GM19455 (cell line): ENCODE results near the gene SRSF8.
"Not testable (repeated sequence)": the region's sequence is repeated elsewhere in the genome, so short reads cannot be mapped to it uniquely, and the experiment has no call there.

ENCODE experiments used
- ATAC-seq: cut with Tn5 transposase; IDR thresholded peaks from one replicate; pipeline ENCODE4 v1.9.1; 2021; ENCODE audit not compliant: unreplicated experiment

SRSF8 gene

DNA sequence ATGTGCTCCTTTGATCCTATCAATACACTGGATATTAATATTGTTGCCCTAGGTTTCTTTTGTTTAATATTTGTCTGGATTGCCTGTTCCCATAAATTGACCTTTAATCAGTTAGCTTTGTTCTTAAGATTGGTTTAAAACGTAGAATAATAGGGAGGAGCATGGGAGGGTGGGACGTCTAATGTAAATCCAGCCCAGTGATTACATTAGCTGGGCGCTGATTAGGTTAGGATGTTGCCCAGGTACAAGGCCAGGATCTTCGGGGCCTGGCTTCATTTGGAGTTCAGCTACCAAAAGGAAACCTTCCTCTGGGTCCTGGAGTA is at the start of gene SRSF8:
SRSF8 (plus strand) TSS at position 204 of the 323 bp plus-strand sequence. CDS start 308 bp downstream, outside the sequence.
- peak; percentile 49 for ATAC-seq

- ATAC-seq: not testable (repeated sequence)
Observed at GRCh38 chr11:95021468-95021867, 45.3 kb upstream of the SRSF8 start.

GRCh38 chr11:95024958-95025357 is 41.8 kb upstream of the SRSF8 start, which contains the start of gene KDM4E:
KDM4E (plus strand) TSS chr11:95025258; CDS start chr11:95025558, 300 bp downstream.
- no peak for ATAC-seq

DNA sequence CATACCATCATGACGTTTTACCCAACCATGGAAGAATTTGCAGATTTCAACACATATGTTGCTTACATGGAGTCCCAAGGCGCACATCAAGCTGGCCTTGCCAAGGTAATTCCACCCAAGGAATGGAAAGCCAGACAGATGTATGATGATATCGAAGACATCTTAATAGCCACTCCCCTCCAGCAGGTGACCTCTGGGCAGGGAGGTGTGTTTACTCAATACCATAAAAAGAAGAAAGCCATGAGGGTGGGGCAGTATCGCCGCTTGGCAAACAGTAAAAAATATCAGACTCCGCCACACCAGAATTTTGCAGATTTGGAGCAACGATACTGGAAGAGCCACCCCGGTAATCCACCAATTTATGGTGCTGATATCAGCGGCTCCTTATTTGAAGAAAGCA is 41.1 kb upstream of the SRSF8 start:
- not testable (repeated sequence) for ATAC-seq

GRCh38 chr11:95028357-95028756 is 38.4 kb upstream of the SRSF8 start:
- ATAC-seq: no peak

DNA sequence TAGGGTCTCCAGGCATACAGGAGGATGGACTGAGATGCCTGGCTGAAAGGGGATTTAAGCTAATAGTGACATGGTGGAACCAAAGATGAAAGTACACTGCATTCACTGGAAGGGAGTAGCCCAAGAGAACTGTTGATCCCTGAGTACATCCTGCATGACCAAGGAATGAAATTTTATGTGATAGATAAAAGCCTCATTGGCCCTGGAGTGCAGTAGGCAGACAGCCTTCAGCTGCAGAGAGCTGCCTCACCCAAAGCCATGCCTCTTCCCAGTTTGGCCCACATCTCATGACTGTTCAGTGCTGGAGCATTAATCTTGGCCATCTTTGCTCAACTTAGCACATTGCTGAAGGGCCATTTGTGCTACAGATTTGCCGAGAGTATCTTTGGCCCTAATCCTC is 33.7 kb upstream of the SRSF8 start:
- no peak for ATAC-seq

GRCh38 chr11:95035316-95035715 is 31.4 kb upstream of the SRSF8 start:
- no peak for ATAC-seq

DNA sequence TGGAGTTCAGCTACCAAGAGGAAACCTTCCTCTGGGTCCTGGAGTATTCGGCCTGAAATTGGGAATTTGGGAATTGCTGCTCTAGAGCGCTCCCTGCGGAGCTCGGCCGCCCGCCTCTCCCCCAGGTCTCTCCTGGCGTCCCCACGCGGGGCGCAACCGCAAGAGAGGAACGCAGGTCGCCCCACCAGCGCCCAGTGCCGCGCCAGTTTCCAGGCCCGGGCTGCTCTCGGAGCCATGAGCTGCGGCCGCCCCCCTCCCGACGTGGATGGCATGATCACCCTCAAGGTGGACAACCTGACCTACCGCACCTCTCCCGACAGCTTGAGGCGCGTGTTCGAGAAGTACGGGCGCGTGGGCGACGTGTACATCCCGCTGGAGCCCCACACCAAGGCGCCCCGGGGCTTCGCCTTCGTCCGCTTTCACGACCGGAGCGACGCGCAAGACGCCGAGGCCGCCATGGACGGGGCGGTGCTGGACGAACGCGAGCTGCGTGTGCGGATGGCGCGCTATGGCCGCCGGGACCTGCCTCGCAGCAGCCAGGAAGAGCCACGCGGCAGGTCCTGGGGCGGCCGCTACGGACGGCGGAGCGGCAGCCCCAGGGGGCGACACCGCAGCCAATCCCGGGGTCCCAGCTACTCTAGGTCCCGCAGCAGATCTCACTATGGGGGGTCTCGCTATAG is 29.2 kb upstream of the SRSF8 start:
- ATAC-seq: not testable (repeated sequence)

GRCh38 chr11:95042239-95042638 is 24.5 kb upstream of the SRSF8 start:
- no peak for ATAC-seq

DNA sequence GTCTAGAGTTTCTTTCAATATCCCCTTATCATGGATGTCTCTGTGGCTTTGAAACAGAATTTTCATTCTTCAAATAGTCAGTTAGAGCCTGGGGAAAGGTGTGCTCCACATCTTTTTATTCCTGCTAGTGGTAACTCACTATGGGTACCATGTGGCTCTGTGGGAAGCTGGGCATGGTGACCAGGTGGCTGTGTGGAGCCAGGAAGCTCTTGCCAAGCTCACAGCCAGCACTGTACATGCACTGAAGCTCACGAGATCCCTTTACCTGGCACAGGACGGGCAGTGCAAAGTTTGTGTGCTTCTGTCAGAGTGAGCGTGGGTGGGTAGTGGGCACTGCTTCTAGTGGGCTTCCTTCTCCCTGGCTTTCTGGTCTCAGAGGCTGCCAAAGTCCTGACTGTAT is 23.8 kb upstream of the SRSF8 start:
- no peak for ATAC-seq

DNA sequence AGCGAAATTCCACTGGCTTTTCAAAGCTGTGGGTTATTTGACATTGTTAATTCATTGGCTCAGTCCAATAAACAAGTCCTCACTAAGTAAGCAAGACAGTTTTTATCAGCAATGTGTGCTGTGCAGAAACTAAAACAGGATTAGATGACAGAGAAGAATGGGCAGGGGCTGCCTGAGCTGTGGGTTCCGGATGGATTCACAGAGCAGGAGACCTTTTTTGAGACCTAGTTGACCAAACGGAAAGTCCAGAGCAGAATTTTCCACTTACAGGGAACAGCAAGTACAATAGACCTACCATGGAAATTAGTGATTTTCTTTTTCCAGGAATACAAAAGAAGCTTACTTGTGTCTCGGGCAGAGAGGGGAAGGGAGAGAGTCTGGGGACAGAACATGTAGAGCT is 22.7 kb upstream of the SRSF8 start:
- ATAC-seq: no peak

- no peak for ATAC-seq
Observed at GRCh38 chr11:95045812-95046211, 20.9 kb upstream of the SRSF8 start.

GRCh38 chr11:95049122-95049521 is 17.6 kb upstream of the SRSF8 start, which contains the start of gene KDM4F:
KDM4F (plus strand) TSS chr11:95049422.
- ATAC-seq: not testable (repeated sequence)

GRCh38 chr11:95050595-95051202 is 16.0 kb upstream of the SRSF8 start:
- ATAC-seq: no peak

- no peak for ATAC-seq
Observed at GRCh38 chr11:95054356-95054755, 12.4 kb upstream of the SRSF8 start.

DNA sequence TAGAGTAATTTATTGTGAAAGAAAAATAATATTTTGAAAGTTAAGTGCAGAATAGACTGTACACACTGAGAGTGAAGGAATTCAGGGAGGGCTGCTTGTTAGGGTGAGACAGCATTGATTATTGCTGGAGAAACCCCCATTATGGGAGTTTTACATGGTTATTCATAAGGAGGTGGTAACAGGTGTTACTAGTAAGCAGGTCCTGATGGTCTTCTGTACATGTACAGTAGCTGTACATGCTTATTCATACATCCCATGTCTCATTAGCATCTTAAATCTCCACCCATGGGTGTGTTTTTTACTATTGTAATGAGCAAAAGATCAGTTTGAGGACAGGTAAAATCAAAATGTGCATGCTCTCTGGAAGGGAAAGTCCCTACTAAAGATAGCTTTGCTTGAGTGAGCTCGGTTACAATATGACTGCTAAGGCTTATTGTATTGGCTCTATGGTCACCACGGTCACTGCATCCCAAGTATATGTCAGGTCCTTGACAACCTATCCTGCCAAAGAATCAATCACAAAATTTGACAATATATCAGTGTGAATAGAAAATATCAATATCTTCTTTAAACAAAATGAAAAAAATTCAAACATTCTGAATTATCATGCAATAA is 11.3 kb upstream of the SRSF8 start:
- peak; percentile 80 for ATAC-seq

- ATAC-seq: no peak
Observed at GRCh38 chr11:95057959-95058358, 8.8 kb upstream of the SRSF8 start.

- ATAC-seq: no peak
Observed at GRCh38 chr11:95058621-95059020, 8.1 kb upstream of the SRSF8 start.

DNA sequence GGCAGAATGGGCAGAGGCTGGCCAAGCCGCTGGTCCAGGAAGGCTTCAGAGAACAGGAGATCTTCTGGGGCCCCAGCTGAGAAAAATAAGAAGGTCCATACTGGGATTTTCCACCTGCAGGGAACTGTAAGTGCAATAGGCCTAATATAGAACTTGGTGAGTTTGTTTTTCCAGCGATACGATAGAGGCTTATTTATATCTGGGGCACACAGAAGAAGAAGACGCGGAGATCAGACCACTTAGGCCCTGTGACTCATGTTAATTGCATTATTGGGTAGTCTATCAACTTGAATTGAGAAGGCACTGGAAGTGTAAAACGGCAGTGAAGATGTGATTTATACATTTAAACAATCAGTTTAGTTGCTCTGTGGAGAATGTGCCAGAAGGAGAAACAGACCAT is 7.7 kb upstream of the SRSF8 start:
- no peak for ATAC-seq

- ATAC-seq: no peak
Observed at GRCh38 chr11:95065336-95065735, 1.4 kb upstream of the SRSF8 start.

DNA sequence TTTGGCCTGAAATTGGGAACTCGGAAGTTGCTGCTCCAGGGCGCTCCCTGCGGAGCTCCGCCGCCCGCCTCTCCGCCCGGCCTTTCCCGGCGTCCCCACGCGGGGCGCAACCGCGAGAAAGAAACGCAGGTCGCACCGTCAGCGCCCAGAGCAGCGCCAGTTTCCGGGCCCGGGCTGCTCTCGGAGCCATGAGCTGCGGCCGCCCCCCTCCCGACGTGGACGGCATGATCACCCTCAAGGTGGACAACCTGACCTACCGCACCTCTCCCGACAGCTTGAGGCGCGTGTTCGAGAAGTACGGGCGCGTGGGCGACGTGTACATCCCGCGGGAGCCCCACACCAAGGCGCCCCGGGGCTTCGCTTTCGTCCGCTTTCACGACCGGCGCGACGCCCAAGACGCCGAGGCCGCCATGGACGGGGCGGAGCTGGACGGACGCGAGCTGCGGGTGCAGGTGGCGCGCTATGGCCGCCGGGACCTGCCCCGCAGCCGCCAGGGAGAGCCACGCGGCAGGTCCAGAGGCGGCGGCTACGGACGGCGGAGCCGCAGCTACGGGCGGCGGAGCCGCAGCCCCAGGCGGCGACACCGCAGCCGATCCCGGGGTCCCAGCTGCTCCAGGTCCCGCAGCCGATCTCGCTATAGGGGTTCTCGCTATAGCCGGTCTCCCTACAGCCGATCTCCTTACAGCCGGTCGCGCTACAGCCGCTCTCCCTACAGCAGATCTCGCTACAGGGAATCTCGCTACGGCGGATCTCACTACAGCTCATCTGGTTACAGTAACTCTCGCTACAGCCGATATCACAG is 521 bp downstream of the SRSF8 start:
- peak; percentile 72 for ATAC-seq

GRCh38 chr11:95067841-95068219 is 1.1 kb downstream of the SRSF8 start:
- no peak for ATAC-seq
